Esophagus muscularis mucosa (tissue), 3 donors: ENCODE measurements around the gene NKPD1.

ENCODE experiments used
- POLR2A ChIP-seq: fragments of 450-650 bp; IDR thresholded peaks from one replicate; pipeline ENCODE4 v1.6.1; 2017; ENCODE audit warnings: antibody characterized with exemption, moderate library complexity, mild to moderate bottlenecking, low read depth
- TF ChIP-seq, protein P1 (sequence below), 3 experiments: fragments of 200-600 bp in 2 of 3; fragments of 450-650 bp in 1 of 3; sonication (generic) in 2 of 3; IDR thresholded peaks; one replicate each; pipeline ENCODE4 v1.5.1; 2017 to 2019; ENCODE audit warnings: antibody characterized with exemption in 3 of 3, mild to moderate bottlenecking in 2 of 3, moderate library complexity in 1 of 3

DNA sequence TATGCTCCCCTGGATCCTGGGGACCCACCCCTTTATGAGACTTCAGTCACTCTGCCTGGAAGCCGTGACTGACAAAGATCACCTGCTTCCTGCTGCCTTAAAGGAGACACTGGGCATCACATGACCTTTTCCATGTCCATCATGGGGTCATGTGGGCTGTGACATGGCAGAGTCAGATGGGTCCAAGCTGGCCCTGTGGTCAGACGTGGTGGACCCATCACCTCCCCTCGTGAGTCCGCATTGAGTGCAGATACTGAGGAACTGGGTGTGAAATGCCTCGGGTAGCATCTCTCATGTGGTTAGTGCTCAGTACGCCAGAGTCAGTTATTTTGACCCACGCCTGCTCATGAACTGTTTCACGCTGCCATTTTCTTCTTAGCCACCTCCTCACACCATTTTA, 27.1 kb downstream of the NKPD1 start:
- no peak for TF ChIP-seq POLR2A
- TF ChIP-seq, protein P1, sequence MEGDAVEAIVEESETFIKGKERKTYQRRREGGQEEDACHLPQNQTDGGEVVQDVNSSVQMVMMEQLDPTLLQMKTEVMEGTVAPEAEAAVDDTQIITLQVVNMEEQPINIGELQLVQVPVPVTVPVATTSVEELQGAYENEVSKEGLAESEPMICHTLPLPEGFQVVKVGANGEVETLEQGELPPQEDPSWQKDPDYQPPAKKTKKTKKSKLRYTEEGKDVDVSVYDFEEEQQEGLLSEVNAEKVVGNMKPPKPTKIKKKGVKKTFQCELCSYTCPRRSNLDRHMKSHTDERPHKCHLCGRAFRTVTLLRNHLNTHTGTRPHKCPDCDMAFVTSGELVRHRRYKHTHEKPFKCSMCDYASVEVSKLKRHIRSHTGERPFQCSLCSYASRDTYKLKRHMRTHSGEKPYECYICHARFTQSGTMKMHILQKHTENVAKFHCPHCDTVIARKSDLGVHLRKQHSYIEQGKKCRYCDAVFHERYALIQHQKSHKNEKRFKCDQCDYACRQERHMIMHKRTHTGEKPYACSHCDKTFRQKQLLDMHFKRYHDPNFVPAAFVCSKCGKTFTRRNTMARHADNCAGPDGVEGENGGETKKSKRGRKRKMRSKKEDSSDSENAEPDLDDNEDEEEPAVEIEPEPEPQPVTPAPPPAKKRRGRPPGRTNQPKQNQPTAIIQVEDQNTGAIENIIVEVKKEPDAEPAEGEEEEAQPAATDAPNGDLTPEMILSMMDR (IDR thresholded peaks at IDR 0.05) = no peak
